Liver (tissue), 9 donors: ENCODE data around the gene KRT33B. TPM values are rescaled to one million over a fixed set of nuclear protein-coding genes. Genes with fewer than 3 reads are reported as not detected.
A peak's percentile ranks its signal among the peaks of the same experiment; 100 is the strongest.

Source experiments
- DNase-seq: peaks from one replicate; pipeline ENCODE4 v3.0.0-alpha.2; 2017; ENCODE audit warnings: low spot score
- H3K27ac ChIP-seq, 2 donors: one replicate each; pipeline ENCODE4 v1.7.0; 2013; ENCODE audit warnings: inconsistent platforms in 2 of 2, low read length in 2 of 2, control low read depth in 1 of 2, low read depth in 1 of 2, mild to moderate bottlenecking in 1 of 2
- H3K27me3 ChIP-seq, 4 donors: one replicate each; pipeline versions ENCODE4 v1.6.1 to v1.7.0; 2013; ENCODE audit warnings: low read length in 3 of 4, inconsistent platforms in 1 of 4, mild to moderate bottlenecking in 1 of 4, moderate library complexity in 1 of 4; ENCODE audit not compliant: control insufficient read depth in 4 of 4, insufficient read depth in 4 of 4
- H3K36me3 ChIP-seq, 4 donors: one replicate each; pipeline versions ENCODE4 v1.6.1 to v1.7.0; 2013; ENCODE audit warnings: low read length in 3 of 4, mild to moderate bottlenecking in 3 of 4, low read depth in 1 of 4, moderate library complexity in 1 of 4; ENCODE audit not compliant: control insufficient read depth in 4 of 4, insufficient read depth in 3 of 4
- H3K4me1 ChIP-seq, 4 donors: one replicate each; pipeline versions ENCODE4 v1.6.1 to v1.7.0; 2013; ENCODE audit warnings: low read length in 3 of 4, mild to moderate bottlenecking in 3 of 4, moderate library complexity in 1 of 4; ENCODE audit not compliant: control insufficient read depth in 4 of 4, insufficient read depth in 4 of 4
- H3K4me3 ChIP-seq, 3 donors: one replicate each; pipeline versions ENCODE4 v1.6.1 to v1.7.0; 2013; ENCODE audit warnings: low read length in 3 of 3, control low read depth in 1 of 3, low read depth in 1 of 3, mild to moderate bottlenecking in 1 of 3
- H3K9ac ChIP-seq, 2 donors: one replicate each; pipeline ENCODE4 v1.7.0; 2013; ENCODE audit warnings: low read length in 2 of 2, mild to moderate bottlenecking in 2 of 2, moderate library complexity in 2 of 2, control low read depth in 1 of 2, low read depth in 1 of 2
- H3K9me3 ChIP-seq, 4 donors: one replicate each; pipeline versions ENCODE4 v1.6.1 to v1.7.0; 2013; ENCODE audit warnings: low read length in 3 of 4; ENCODE audit not compliant: control insufficient read depth in 4 of 4
- ATF3 ChIP-seq: IDR thresholded peaks from 2 replicates; pipeline ENCODE4 v1.6.1; 2016; ENCODE audit warnings: antibody characterized with exemption
- CTCF ChIP-seq: fragments of 150-350 bp; IDR thresholded peaks from 2 replicates; pipeline ENCODE4 v1.5.1; 2017; ENCODE audit warnings: improper control_type of control experiment, low read depth, low read length; ENCODE audit not compliant: missing input control
- FOXA1 ChIP-seq: IDR thresholded peaks from 2 replicates; pipeline ENCODE4 v1.6.1; 2016; ENCODE audit warnings: antibody characterized with exemption
- HNF4A ChIP-seq, 2 donors: conservative IDR thresholded peaks; 2 replicates each; pipeline ENCODE4 v1.6.1; 2016; ENCODE audit warnings: antibody characterized with exemption in 2 of 2, mild to moderate bottlenecking in 2 of 2
- HNF4G ChIP-seq: IDR thresholded peaks from 2 replicates; pipeline ENCODE4 v1.6.1; 2016; ENCODE audit warnings: antibody characterized with exemption
- MAX ChIP-seq: IDR thresholded peaks from 2 replicates; pipeline ENCODE4 v1.6.1; 2016; ENCODE audit warnings: antibody characterized with exemption
- RAD21 ChIP-seq, 2 donors: IDR thresholded peaks; 2 replicates each; pipeline ENCODE4 v1.6.1; 2016; ENCODE audit warnings: antibody characterized with exemption in 2 of 2, mild to moderate bottlenecking in 2 of 2
- REST ChIP-seq: IDR thresholded peaks from 2 replicates; pipeline ENCODE4 v1.6.1; 2016; ENCODE audit warnings: antibody characterized with exemption, mild to moderate bottlenecking
- RXRA ChIP-seq, 2 donors: IDR thresholded peaks; 2 replicates each; pipeline ENCODE4 v1.6.1; 2017 to 2018; ENCODE audit warnings: antibody characterized with exemption in 2 of 2, mild to moderate bottlenecking in 1 of 2
- SP1 ChIP-seq: IDR thresholded peaks from 2 replicates; pipeline ENCODE4 v1.6.1; 2018; ENCODE audit warnings: antibody characterized with exemption, mild to moderate bottlenecking
- YY1 ChIP-seq: IDR thresholded peaks from 2 replicates; pipeline ENCODE4 v1.6.1; 2016; ENCODE audit warnings: antibody characterized with exemption, mild to moderate bottlenecking
- ZBTB33 ChIP-seq: IDR thresholded peaks from 2 replicates; pipeline ENCODE4 v1.6.1; 2016; ENCODE audit warnings: antibody characterized with exemption
- WGBS: extraction: QIAGEN DNeasy Blood & Tissue Kit; methylation state at CpG from one replicate; pipeline ENCODE4 v1.1.7; 2013; 5-methylcytosine and 5-hydroxymethylcytosine counted together
- polyA plus RNA-seq, 2 donors: library from polyadenylated mRNA; stranded (reverse) in 1 of 2; unstranded in 1 of 2; fragments of 200-250 nt in 1 of 2; fragments of >200 nt in 1 of 2; fragmentation: Nextera tagmentation in 1 of 2; extraction: Ambion mirVana in 1 of 2; gene quantifications; one replicate each; pipeline versions ENCODE4 v1.2.1 to v1.2.3, GENCODE V29; 2013 to 2015
- total RNA-seq, 2 donors: library from RNA; depleted of rRNA; stranded (reverse); fragments of >200 nt; gene quantifications; one replicate each; pipeline ENCODE4 v1.2.3, GENCODE V29; 2014
- donor health status: healthy.
- donor health status: healthy.
- donor health status: healthy.
- donor health status: healthy.
- donor health status: healthy.

Gene KRT33B
- total and polyA plus RNA-seq, 4 donors, result not detected

GRCh38 chr17:41393294-41393693 is 23.7 kb upstream of the KRT33B start (continued):
- no peak for TF ChIP-seq REST
- TF ChIP-seq RXRA (IDR thresholded peaks at IDR 0.05), result no peak
- no peak for TF ChIP-seq SP1
- no peak for TF ChIP-seq ATF3
- TF ChIP-seq HNF4A (conservative IDR thresholded peaks at IDR 0.05), result no peak
- TF ChIP-seq RAD21 (IDR thresholded peaks at IDR 0.05), result no peak

- DNase-seq, result no peak
- no peaks in the 10 kb centered on the region for H3K27me3 ChIP-seq
- no peaks in the 10 kb centered on the region for H3K9me3 ChIP-seq
- H3K36me3 ChIP-seq, result no peaks in the 10 kb centered on the region
- no peaks in the 10 kb centered on the region for H3K4me1 ChIP-seq
- WGBS, result 94% methylated on average over 1 of the region's 1 CpG
- TF ChIP-seq RXRA (IDR thresholded peaks at IDR 0.05) (peak in 1 of 2 donors; percentile 24), CTCF (no peak)
- H3K4me3 ChIP-seq, result no peak overlapping the region
- H3K27ac ChIP-seq, result no peak overlapping the region
- H3K9ac ChIP-seq, result no peak overlapping the region
These were observed 22.7 kb upstream of the KRT33B start for GRCh38 chr17:41392278-41392677.

GRCh38 chr17:41391535-41391934 is 21.9 kb upstream of the KRT33B start:
- no peak for DNase-seq
- Histone ChIP-seq H3K9ac (no peak overlapping the region), H3K27me3 (no peaks in the 10 kb centered on the region), H3K9me3 (no peaks in the 10 kb centered on the region), H3K4me3 (no peak overlapping the region), H3K4me1 (no peaks in the 10 kb centered on the region), H3K27ac (no peak overlapping the region), H3K36me3 (no peaks in the 10 kb centered on the region)
- TF ChIP-seq REST (no peak), HNF4A (conservative IDR thresholded peaks at IDR 0.05) (no peak), ZBTB33 (no peak), MAX (no peak), ATF3 (no peak), FOXA1 (no peak), HNF4G (no peak), YY1 (no peak), SP1 (no peak)
- 53% methylated on average over 2 of the region's 2 CpGs for WGBS
